Muscle of leg (tissue), 11 donors: ENCODE results near the gene SULF2. TPM values are rescaled to one million over a fixed set of nuclear protein-coding genes. Genes with fewer than 3 reads are reported as not detected.
A peak's percentile ranks its signal among the peaks of the same experiment; 100 is the strongest.

Source experiments
- DNase-seq: peaks from one replicate; pipeline ENCODE4 v3.0.0; 2013
- H3K27ac ChIP-seq: one replicate; pipeline ENCODE4 v1.5.1; 2013; ENCODE audit warnings: mild to moderate bottlenecking, low read length, control low read depth
- H3K27me3 ChIP-seq: one replicate; pipeline ENCODE4 v1.6.1; 2013; ENCODE audit warnings: low read length; ENCODE audit not compliant: control insufficient read depth, insufficient read depth
- H3K36me3 ChIP-seq: one replicate; pipeline ENCODE4 v1.6.1; 2013; ENCODE audit warnings: low read length; ENCODE audit not compliant: control insufficient read depth, insufficient read depth
- H3K4me1 ChIP-seq: one replicate; pipeline ENCODE4 v1.6.1; 2013; ENCODE audit warnings: low read length; ENCODE audit not compliant: control insufficient read depth, insufficient read depth
- H3K4me3 ChIP-seq: one replicate; pipeline ENCODE4 v1.5.1; 2013; ENCODE audit warnings: low read length, control low read depth
- H3K9me3 ChIP-seq: replicated peaks from 2 replicates; pipeline ENCODE4 v1.6.1; 2013; ENCODE audit warnings: low read depth, low read length; ENCODE audit not compliant: control insufficient read depth
- WGBS: methylation state at CpG from one replicate; pipeline ENCODE4 v1.1.5; 2013; ENCODE audit warnings: missing lambda C conversion rate; ENCODE audit not compliant: insufficient coverage; 5-methylcytosine and 5-hydroxymethylcytosine counted together
- polyA plus RNA-seq, 8 donors: library from polyadenylated mRNA; unstranded; fragments of 120-200 nt; gene quantifications; one replicate each; pipeline versions ENCODE4 v1.2.1 to v1.2.3, GENCODE V29; 2013; ENCODE audit warnings: inconsistent platforms in 1 of 8, low replicate concordance in 1 of 8; ENCODE audit not compliant: insufficient read length in 8 of 8, insufficient read depth in 1 of 8
- total RNA-seq: library from RNA; stranded (reverse); fragments of 120-200 nt; gene quantifications from one replicate; pipeline ENCODE4 v1.2.4, GENCODE V29; 2013

Gene SULF2
- total and polyA plus RNA-seq, 9 donors = 31.6 to 121 (median 56.4) TPM

DNA sequence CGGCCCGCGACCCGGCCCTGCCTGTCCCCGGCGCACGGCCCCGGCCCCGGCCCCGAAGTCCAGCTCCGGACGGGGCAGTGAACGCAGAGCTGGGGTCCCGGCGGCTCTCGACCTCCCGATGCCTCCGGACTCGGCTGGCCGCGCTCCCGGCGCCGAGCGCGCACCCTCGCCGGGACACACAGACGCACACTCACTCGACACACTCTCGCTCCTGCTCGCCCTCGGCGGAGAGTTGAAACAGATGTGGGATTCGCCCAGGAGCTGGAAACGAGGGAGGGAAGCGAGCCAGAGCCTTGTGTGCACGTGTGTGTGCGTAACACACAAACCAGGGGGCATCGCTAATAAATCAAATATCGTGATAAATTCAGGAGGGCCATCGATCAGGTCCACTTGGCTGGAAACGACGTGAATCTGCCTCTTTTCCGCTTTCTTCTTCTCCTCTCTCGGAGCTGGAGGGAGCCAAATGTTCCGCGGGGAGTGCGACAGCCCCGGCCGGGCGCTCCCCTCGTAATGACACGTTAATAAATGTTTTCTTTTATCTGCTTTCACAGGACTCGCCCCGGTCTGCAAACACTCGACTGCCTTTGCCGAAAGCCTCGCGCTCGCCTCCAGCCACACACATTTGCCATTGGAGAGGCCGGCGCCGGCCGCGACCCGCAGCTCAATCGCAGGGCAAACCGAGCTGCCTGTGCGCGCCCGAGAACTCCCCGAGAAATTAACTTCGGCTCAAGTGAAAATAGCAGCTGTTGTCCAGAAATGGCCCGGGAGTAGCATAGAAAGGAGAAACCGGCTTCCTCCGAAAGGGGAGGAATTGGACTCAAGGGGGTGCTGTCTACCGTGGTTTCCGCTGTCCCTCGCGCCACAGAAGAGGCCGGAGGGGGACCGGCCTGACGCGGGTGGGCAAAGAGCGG lies 828 bp upstream of the SULF2 start:
- Histone ChIP-seq H3K27ac (peak overlapping the region; percentile 93), H3K4me3 (peak overlapping the region; percentile 41), H3K4me1 (peaks cover 35% of the 10 kb centered on the region), H3K36me3 (no peaks in the 10 kb centered on the region), H3K27me3 (peaks cover 47% of the 10 kb centered on the region), H3K9me3 (no peaks in the 10 kb centered on the region)
- WGBS = under 1% methylated on average over 83 of the region's 86 CpGs
- DNase-seq = peak; percentile 96

- Histone ChIP-seq H3K9me3 (no peaks in the 10 kb centered on the region), H3K4me1 (peaks cover 33% of the 10 kb centered on the region), H3K27me3 (peaks cover 43% of the 10 kb centered on the region), H3K4me3 (peak overlapping the region; percentile 56), H3K27ac (peak overlapping the region; percentile 45), H3K36me3 (no peaks in the 10 kb centered on the region)
- 0% methylated on average over 47 of the region's 69 CpGs for WGBS
- peak; percentile 81 for DNase-seq
Observed at GRCh38 chr20:47784599-47785310, 526 bp downstream of the SULF2 start.

DNA sequence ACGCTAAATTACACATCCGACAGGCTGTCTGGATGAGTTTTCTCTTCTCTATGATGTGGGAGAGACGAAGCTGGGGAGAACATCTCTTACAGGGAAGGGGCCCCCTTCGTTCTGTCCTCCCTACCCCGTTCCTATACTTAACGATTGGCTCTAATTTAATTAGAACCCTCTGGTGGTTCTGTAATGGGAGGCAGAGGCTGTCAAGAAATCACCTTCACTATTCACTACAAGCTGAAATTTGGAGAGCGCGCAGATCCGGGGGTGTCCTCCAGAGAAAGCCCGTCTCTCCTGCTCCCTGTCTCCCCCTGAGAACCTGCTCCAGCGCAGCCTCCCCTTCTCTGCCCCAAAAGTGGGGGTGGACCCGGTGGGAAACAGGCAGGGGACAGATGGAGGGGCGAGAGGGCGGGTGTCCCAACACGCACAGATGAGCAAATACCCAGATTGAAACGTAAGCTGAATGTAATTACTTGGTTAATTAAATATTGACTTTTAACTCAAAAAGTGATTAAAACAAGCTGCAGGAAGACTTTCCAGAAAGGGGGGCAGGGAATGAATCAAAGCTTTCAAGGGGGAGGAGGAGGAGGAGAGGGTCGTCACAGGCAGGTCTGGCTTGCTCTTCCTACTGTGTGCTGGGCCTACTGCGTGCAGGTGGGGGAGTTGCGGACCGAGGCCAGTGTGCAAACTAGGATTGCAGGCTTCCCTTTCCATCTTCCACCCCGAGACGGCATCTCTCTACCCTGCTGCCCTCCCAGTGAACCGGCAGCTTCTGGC lies 1.3 kb downstream of the SULF2 start:
- no peaks in the 10 kb centered on the region for H3K9me3 ChIP-seq
- H3K36me3 ChIP-seq = no peaks in the 10 kb centered on the region
- H3K4me1 ChIP-seq = peaks cover 29% of the 10 kb centered on the region
- DNase-seq = no peak
- WGBS = 0% methylated on average over 3 of the region's 23 CpGs
- no peak overlapping the region for H3K27ac ChIP-seq
- H3K27me3 ChIP-seq = peaks cover 42% of the 10 kb centered on the region
- H3K4me3 ChIP-seq = peak overlapping the region; percentile 56

- no peak overlapping the region for H3K27ac ChIP-seq
- no peak overlapping the region for H3K4me3 ChIP-seq
- H3K4me1 ChIP-seq = peaks cover 25% of the 10 kb centered on the region
- H3K36me3 ChIP-seq = no peaks in the 10 kb centered on the region
- no CpG with 5 or more reads among the region's 2 CpGs for WGBS
- peaks cover 33% of the 10 kb centered on the region for H3K27me3 ChIP-seq
- DNase-seq = no peak
- no peaks in the 10 kb centered on the region for H3K9me3 ChIP-seq
Observed at GRCh38 chr20:47782920-47783552, 2.2 kb downstream of the SULF2 start.

- H3K4me1 ChIP-seq = peaks cover 24% of the 10 kb centered on the region
- 78% methylated on average over 5 of the region's 7 CpGs for WGBS
Observed at GRCh38 chr20:47782076-47782475, 3.2 kb downstream of the SULF2 start.

DNA sequence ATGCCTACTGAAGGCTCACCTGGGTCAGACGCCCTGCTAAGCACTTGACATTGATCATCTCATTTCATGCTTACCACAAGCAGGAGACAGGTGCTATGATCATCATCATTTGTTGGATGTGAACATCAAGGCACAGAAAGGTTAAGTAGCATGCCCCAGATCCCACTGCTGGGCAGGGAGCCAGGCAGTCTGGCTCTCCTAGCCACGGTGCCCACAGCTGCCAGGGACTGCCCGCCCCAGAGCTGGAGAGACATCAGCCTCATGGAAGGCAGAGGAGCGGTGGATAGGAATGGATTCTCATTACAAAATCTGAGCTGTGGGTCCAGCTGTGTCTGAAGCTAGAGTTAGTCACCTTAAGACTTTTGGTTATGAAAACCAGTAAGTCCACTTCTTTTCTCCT lies 3.6 kb downstream of the SULF2 start:
- H3K27me3 ChIP-seq = peaks cover 28% of the 10 kb centered on the region
- peaks cover 21% of the 10 kb centered on the region for H3K4me1 ChIP-seq
- H3K9me3 ChIP-seq = peaks cover 3% of the 10 kb centered on the region
- H3K36me3 ChIP-seq = no peaks in the 10 kb centered on the region
- H3K27ac ChIP-seq = no peak overlapping the region
- no peak overlapping the region for H3K4me3 ChIP-seq
- DNase-seq = no peak
- WGBS = 65% methylated on average over 2 of the region's 4 CpGs

More at GRCh38 chr20:47782076-47782475, 3.2 kb downstream of the SULF2 start:
- DNase-seq = no peak
- Histone ChIP-seq H3K27me3 (peaks cover 28% of the 10 kb centered on the region), H3K27ac (no peak overlapping the region), H3K36me3 (no peaks in the 10 kb centered on the region), H3K4me3 (no peak overlapping the region), H3K9me3 (peaks cover 3% of the 10 kb centered on the region)

GRCh38 chr20:47780720-47781389 lies 4.4 kb downstream of the SULF2 start:
- Histone ChIP-seq H3K4me3 (no peak overlapping the region), H3K27me3 (peaks cover 28% of the 10 kb centered on the region), H3K4me1 (peaks cover 15% of the 10 kb centered on the region), H3K36me3 (no peaks in the 10 kb centered on the region), H3K27ac (no peak overlapping the region), H3K9me3 (peaks cover 3% of the 10 kb centered on the region)
- 83% methylated on average over 8 of the region's 10 CpGs for WGBS
- DNase-seq = no peak

GRCh38 chr20:47778398-47779354 lies 6.6 kb downstream of the SULF2 start:
- Histone ChIP-seq H3K27ac (no peak overlapping the region), H3K9me3 (peaks cover 7% of the 10 kb centered on the region), H3K36me3 (no peaks in the 10 kb centered on the region), H3K4me3 (no peak overlapping the region), H3K4me1 (peaks cover 9% of the 10 kb centered on the region), H3K27me3 (peaks cover 28% of the 10 kb centered on the region)
- no peak for DNase-seq
- 71% methylated on average over 13 of the region's 17 CpGs for WGBS
